GM12878 (cell line): ENCODE measurements around the gene CDC42EP3. TPM values are rescaled to one million over a fixed set of nuclear protein-coding genes. Genes with fewer than 3 reads are reported as not detected.

Source experiments
- ATAC-seq: fragments of 200-7000 bp; cut with Tn5 transposase; 3 replicates; pipeline ENCODE4 v1.9.1; 2020; ENCODE audit warnings: mild to moderate bottlenecking, moderate library complexity
- BruUV-seq: library from RNA; stranded (reverse); fragments of 400-500 nt; replicated peaks from 2 replicates; lab custom pipeline; 2021; lab: Mats Ljungman, UMichigan
- CTCF ChIA-PET: fragments of 300-600 bp; sonication (Branson Sonifier 250); formaldehyde crosslinking; extraction: SDS; loops from one replicate; lab custom pipeline; 2021; ENCODE audit warnings: inconsistent platforms; lab: Yijun Ruan, JAX
- POLR2A ChIA-PET: fragments of 350-600 bp; formaldehyde crosslinking; extraction: SDS; loops from one replicate; lab custom pipeline; 2021; ENCODE audit warnings: inconsistent platforms; lab: Charles Lee
- RAD21 ChIA-PET: fragments of 300-600 bp; sonication (Branson Sonifier 250); formaldehyde crosslinking; loops from one replicate; lab custom pipeline; 2023; ENCODE audit warnings: antibody characterized with exemption; ENCODE audit not compliant: unreplicated experiment; lab: Charles Lee
- SMC1A ChIA-PET: fragments of 300-600 bp; sonication (Branson Sonifier 250); formaldehyde crosslinking; loops from one replicate; lab custom pipeline; 2023; ENCODE audit not compliant: unreplicated experiment, uncharacterized antibody; lab: Charles Lee
- DNase-seq: peaks from one replicate; pipeline ENCODE4 v3.0.0-alpha.2; 2011; ENCODE audit warnings: low read depth, low spot score
- FAIRE-seq: peaks from 3 replicates; lab custom pipeline; 2011; peaks lifted over from hg19 to GRCh38; lab: Jason Lieb, UNC
- H2AFZ ChIP-seq: 2 replicates; pipeline ENCODE4 v1.6.0; 2011; ENCODE audit warnings: low read depth, low read length, control low read depth; ENCODE audit not compliant: control insufficient read depth
- H3K27ac ChIP-seq: 2 replicates; pipeline ENCODE4 v1.5.1; 2011; ENCODE audit warnings: control low read depth; ENCODE audit not compliant: control insufficient read depth, insufficient read depth
- H3K27me3 ChIP-seq, 2 experiments: replicated peaks in 1 of 2; 2 replicates each; pipeline versions ENCODE4 v1.6.0 to v1.6.1; 2011; ENCODE audit warnings: low read length in 1 of 2; ENCODE audit not compliant: control insufficient read depth in 2 of 2, insufficient read depth in 2 of 2
- H3K36me3 ChIP-seq, 2 experiments: 2 replicates each; pipeline ENCODE4 v1.5.1; 2011; ENCODE audit warnings: low read length in 1 of 2; ENCODE audit not compliant: control insufficient read depth in 2 of 2, insufficient read depth in 2 of 2
- H3K4me1 ChIP-seq: 2 replicates; pipeline ENCODE4 v1.6.1; 2011; ENCODE audit warnings: mild to moderate bottlenecking, low read length, moderate library complexity, mixed read lengths; ENCODE audit not compliant: control insufficient read depth, insufficient read depth
- H3K4me2 ChIP-seq: 2 replicates; pipeline ENCODE4 v1.6.0; 2011; ENCODE audit warnings: control low read depth; ENCODE audit not compliant: control insufficient read depth, insufficient read depth
- H3K4me3 ChIP-seq: fragments of 200-600 bp; sonication (generic); 2 replicates; pipeline ENCODE4 v1.5.1; 2016
- H3K79me2 ChIP-seq: 2 replicates; pipeline ENCODE4 v1.6.0; 2011; ENCODE audit warnings: low read length; ENCODE audit not compliant: control insufficient read depth, insufficient read depth
- H3K9ac ChIP-seq: 2 replicates; pipeline ENCODE4 v1.8.0; 2011; ENCODE audit warnings: low read length, control low read depth, mixed read lengths; ENCODE audit not compliant: control insufficient read depth, insufficient read depth
- H3K9me3 ChIP-seq: replicated peaks from 3 replicates; pipeline ENCODE4 v1.5.1; 2011; ENCODE audit warnings: mild to moderate bottlenecking, low read length; ENCODE audit not compliant: control insufficient read depth, insufficient read depth
- H4K20me1 ChIP-seq: 2 replicates; pipeline ENCODE4 v1.6.0; 2011; ENCODE audit not compliant: control insufficient read depth, insufficient read depth
- ATF7 ChIP-seq: fragments of 450-650 bp; IDR thresholded peaks from 2 replicates; pipeline ENCODE4 v1.6.1; 2016; ENCODE audit warnings: low read depth, mild to moderate bottlenecking
- CBFB ChIP-seq: IDR thresholded peaks from 2 replicates; pipeline ENCODE4 v1.6.1; 2016; ENCODE audit warnings: antibody characterized with exemption, low read depth
- CHD2 ChIP-seq: IDR thresholded peaks from 2 replicates; pipeline ENCODE4 v1.6.1; 2011; ENCODE audit warnings: low read depth, low read length, improper control_type of control experiment, borderline replicate concordance
- FOXM1 ChIP-seq: IDR thresholded peaks from 2 replicates; pipeline ENCODE4 v1.6.1; 2012; ENCODE audit warnings: low read depth, mild to moderate bottlenecking, inconsistent platforms, low read length, moderate library complexity
- GABPA ChIP-seq: IDR thresholded peaks from 2 replicates; pipeline ENCODE4 v1.6.1; 2014; ENCODE audit warnings: antibody characterized with exemption, low read depth, mild to moderate bottlenecking, inconsistent platforms
- HCFC1 ChIP-seq: fragments of 150-350 bp; IDR thresholded peaks from 2 replicates; pipeline ENCODE4 v1.6.1; 2014; ENCODE audit warnings: low read length
- IKZF2 ChIP-seq, 2 experiments: fragments of 450-650 bp; IDR thresholded peaks; 2 replicates each; pipeline ENCODE4 v1.6.1; 2017; ENCODE audit warnings: mild to moderate bottlenecking in 2 of 2, moderate library complexity in 2 of 2
- LARP7 ChIP-seq: fragments of 450-650 bp; IDR thresholded peaks from 2 replicates; pipeline ENCODE4 v1.6.1; 2017; ENCODE audit warnings: mild to moderate bottlenecking
- NFYB ChIP-seq: IDR thresholded peaks from 2 replicates; pipeline ENCODE4 v1.6.1; 2011; ENCODE audit warnings: low read depth, mild to moderate bottlenecking, low read length, improper control_type of control experiment, moderate library complexity; ENCODE audit not compliant: insufficient read depth
- TCF3 ChIP-seq: IDR thresholded peaks from 2 replicates; pipeline ENCODE4 v1.6.1; 2012; ENCODE audit warnings: low read depth, mild to moderate bottlenecking, low read length, borderline replicate concordance; ENCODE audit not compliant: insufficient read depth
- ZNF217 ChIP-seq: fragments of 450-650 bp; IDR thresholded peaks from 2 replicates; pipeline ENCODE4 v1.6.1; 2017; ENCODE audit warnings: antibody characterized with exemption, mild to moderate bottlenecking
- WGBS: methylation state at CpG from one replicate; pipeline ENCODE4 v1.1.6; 2016; ENCODE audit warnings: low lambda C conversion rate; ENCODE audit not compliant: insufficient replicate concordance, insufficient coverage; ENCODE audit errors: missing lambda C conversion rate; 5-methylcytosine and 5-hydroxymethylcytosine counted together
- in situ Hi-C: fragments of 300-500 bp; cut with MboI; formaldehyde crosslinking; loops from 9 replicates; pipeline ENCODE4 v1.14.3; 2018; ENCODE audit warnings: mixed read lengths
- intact Hi-C: fragments of 100-400 bp; cut with micrococcal nuclease; formaldehyde crosslinking; loops from one replicate; pipeline ENCODE4 v1.14.2; 2022; ENCODE audit not compliant: unreplicated experiment
- polyA plus RNA-seq, 11 experiments: library from polyadenylated mRNA; depleted of rRNA in 4 of 11; unstranded in 6 of 11; stranded (reverse) in 5 of 11; fragments of >200 nt; fragmentation: Nextera tagmentation in 4 of 11; fragmentation: Illumina TruSeq in 1 of 11; extraction: Ambion mirVana in 4 of 11; extraction: Trizol in 1 of 11; gene quantifications; 1 replicate in 1 of 11; 2 replicates in 10 of 11; pipeline versions ENCODE4 v1.2.1 to v1.2.3, GENCODE V29; 2011 to 2016; ENCODE audit warnings: inconsistent platforms in 2 of 11, missing spikeins in 2 of 11, low read depth in 1 of 11
- total RNA-seq, 4 experiments: library from RNA; depleted of rRNA in 3 of 4; stranded (reverse); fragments of >200 nt in 3 of 4; fragmentation: Illumina TruSeq in 1 of 4; extraction: Trizol in 1 of 4; gene quantifications; 2 replicates each; pipeline versions ENCODE4 v1.2.1 to v1.2.3, GENCODE V29; 2013 to 2021
- TF ChIP-seq, protein P1 (sequence below): fragments of 450-650 bp; formaldehyde crosslinking; IDR thresholded peaks from 2 replicates; pipeline ENCODE4 v1.5.0; 2022; ENCODE audit warnings: mild to moderate bottlenecking, missing genetic modification characterization
- TF ChIP-seq, protein P2 (sequence below): fragments of 450-650 bp; IDR thresholded peaks from 2 replicates; pipeline ENCODE4 v1.6.1; 2016; ENCODE audit warnings: mild to moderate bottlenecking
- TF ChIP-seq, protein P3 (sequence below): IDR thresholded peaks from 2 replicates; pipeline ENCODE4 v1.6.1; 2011; ENCODE audit warnings: mild to moderate bottlenecking, low read depth, low read length, moderate library complexity; ENCODE audit not compliant: insufficient replicate concordance

The CDC42EP3 gene
- total and polyA plus RNA-seq, 10 of the 15 experiments (the other 5 are each of a cell fraction or from before 2014, with no cell fraction given): 11.8 to 86.9 (median 52.9) TPM

DNA sequence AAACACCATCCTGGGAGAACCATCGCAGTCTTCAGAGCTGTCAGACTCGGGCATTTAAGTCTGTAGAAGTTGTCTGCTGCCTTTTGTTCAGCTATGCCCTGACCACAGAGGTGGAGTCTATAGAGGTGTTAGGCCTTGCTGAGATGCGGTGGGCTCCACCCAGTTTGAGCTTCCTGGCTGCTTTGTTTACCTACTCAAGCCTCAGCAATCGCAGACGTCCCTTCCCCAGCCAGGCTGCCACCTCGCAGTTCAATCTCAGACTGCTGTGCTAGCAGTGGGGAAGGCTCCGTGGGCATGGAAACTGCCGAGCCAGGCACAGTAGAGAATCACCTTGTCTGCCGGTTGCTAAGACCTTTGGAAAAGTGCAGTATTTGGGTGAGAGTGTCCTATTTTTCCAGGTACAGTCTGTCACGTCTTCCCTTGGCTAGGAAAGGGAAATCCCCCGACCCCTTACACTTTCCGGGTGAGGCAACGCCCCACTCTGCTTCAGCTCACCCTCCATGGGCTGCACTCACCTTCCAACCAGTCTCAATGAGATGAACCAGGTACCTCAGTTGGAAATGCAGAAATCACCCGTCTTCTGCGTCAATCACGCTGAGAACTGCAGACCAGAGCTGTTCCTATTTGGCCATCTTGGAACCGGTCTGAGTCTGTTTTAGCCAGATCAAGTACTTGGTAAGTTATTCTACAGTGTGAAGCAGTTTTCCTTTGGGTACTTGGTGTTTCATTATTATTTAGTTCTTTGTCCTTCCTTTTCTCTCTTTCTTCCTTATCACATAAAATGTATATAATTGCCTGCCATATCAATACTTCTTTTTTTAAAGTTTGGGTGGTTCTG, 71.5 kb downstream of the CDC42EP3 start (continued):
- TF ChIP-seq CHD2 (no peak), IKZF2 (IDR thresholded peaks at IDR 0.05) (no peak), NFYB (no peak), LARP7 (no peak), HCFC1 (no peak), GABPA (no peak)
- TF ChIP-seq, protein P1, sequence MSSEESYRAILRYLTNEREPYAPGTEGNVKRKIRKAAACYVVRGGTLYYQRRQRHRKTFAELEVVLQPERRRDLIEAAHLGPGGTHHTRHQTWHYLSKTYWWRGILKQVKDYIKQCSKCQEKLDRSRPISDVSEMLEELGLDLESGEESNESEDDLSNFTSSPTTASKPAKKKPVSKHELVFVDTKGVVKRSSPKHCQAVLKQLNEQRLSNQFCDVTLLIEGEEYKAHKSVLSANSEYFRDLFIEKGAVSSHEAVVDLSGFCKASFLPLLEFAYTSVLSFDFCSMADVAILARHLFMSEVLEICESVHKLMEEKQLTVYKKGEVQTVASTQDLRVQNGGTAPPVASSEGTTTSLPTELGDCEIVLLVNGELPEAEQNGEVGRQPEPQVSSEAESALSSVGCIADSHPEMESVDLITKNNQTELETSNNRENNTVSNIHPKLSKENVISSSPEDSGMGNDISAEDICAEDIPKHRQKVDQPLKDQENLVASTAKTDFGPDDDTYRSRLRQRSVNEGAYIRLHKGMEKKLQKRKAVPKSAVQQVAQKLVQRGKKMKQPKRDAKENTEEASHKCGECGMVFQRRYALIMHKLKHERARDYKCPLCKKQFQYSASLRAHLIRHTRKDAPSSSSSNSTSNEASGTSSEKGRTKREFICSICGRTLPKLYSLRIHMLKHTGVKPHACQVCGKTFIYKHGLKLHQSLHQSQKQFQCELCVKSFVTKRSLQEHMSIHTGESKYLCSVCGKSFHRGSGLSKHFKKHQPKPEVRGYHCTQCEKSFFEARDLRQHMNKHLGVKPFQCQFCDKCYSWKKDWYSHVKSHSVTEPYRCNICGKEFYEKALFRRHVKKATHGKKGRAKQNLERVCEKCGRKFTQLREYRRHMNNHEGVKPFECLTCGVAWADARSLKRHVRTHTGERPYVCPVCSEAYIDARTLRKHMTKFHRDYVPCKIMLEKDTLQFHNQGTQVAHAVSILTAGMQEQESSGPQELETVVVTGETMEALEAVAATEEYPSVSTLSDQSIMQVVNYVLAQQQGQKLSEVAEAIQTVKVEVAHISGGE (CRISPR knock-in tag): no peak

DNA sequence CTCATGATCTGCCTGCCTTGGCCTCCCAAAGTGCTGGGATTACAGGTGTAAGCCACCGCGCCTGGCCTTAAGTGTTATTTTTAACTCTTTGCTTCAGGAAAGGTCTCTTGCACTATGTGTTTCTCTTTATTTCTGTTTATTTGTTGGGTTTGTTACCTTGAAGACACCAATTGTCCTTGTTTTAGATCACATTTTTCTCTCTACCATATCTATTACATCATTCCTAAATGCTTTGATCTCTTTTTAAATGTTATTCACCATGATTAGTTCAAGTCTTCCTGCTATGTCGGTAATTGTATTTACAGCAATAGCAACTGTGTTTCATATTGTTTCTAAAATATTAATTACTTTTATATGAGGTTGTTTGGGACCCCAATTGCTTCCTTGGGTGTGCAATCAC, 77.7 kb downstream of the CDC42EP3 start:
- BruUV-seq: no TSS peak
- SMC1A ChIA-PET: interaction anchor here (1.4 to 12.4 kb wide), 4 partner anchors 9 to 28 kb away, joined by 4 to 178 read pairs (median 46); no protein-coding TSS in a partner anchor
- no peak overlapping the region for H3K4me3 ChIP-seq
- H3K27ac ChIP-seq: no peak overlapping the region
- CTCF ChIA-PET: no interaction called here
- H3K4me1 ChIP-seq: peaks cover 15% of the 10 kb centered on the region
- H3K4me2 ChIP-seq: no peak overlapping the region
- RAD21 ChIA-PET: no interaction called here
- no peaks in the 10 kb centered on the region for H3K36me3 ChIP-seq
- no peak overlapping the region for H2AFZ ChIP-seq
- POLR2A ChIA-PET: interaction anchor here (8.6 kb wide), 1 partner anchor 28 kb away, joined by 126 read pairs; no protein-coding TSS in a partner anchor
- H4K20me1 ChIP-seq: no peaks in the 10 kb centered on the region
- H3K79me2 ChIP-seq: no peaks in the 10 kb centered on the region
- H3K9ac ChIP-seq: no peak overlapping the region
- WGBS: 78% methylated on average over 3 of the region's 3 CpGs
- H3K9me3 ChIP-seq: peaks cover 12% of the 10 kb centered on the region; the same call in 2 of the 3 replicates
- H3K27me3 ChIP-seq: no peaks in the 10 kb centered on the region
- ATAC-seq (no peak), DNase-seq (no peak), FAIRE-seq (no peak)
- intact Hi-C loops (no loop called here), in situ Hi-C loops (no loop called here)
- no peak; the same call in 1 of the 2 replicates for TF ChIP-seq ATF7
- TF ChIP-seq, protein P2, sequence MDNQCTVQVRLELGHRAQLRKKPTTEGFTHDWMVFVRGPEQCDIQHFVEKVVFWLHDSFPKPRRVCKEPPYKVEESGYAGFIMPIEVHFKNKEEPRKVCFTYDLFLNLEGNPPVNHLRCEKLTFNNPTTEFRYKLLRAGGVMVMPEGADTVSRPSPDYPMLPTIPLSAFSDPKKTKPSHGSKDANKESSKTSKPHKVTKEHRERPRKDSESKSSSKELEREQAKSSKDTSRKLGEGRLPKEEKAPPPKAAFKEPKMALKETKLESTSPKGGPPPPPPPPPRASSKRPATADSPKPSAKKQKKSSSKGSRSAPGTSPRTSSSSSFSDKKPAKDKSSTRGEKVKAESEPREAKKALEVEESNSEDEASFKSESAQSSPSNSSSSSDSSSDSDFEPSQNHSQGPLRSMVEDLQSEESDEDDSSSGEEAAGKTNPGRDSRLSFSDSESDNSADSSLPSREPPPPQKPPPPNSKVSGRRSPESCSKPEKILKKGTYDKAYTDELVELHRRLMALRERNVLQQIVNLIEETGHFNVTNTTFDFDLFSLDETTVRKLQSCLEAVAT: no peak
- TF ChIP-seq, protein P3, sequence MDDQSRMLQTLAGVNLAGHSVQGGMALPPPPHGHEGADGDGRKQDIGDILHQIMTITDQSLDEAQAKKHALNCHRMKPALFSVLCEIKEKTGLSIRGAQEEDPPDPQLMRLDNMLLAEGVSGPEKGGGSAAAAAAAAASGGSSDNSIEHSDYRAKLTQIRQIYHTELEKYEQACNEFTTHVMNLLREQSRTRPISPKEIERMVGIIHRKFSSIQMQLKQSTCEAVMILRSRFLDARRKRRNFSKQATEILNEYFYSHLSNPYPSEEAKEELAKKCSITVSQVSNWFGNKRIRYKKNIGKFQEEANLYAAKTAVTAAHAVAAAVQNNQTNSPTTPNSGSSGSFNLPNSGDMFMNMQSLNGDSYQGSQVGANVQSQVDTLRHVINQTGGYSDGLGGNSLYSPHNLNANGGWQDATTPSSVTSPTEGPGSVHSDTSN: no peak
- no peak for TF ChIP-seq ZNF217
- no peak for TF ChIP-seq CBFB
- TF ChIP-seq TCF3: no peak
- no peak for TF ChIP-seq FOXM1
